GM19467 (cell line): ENCODE measurements around the gene CYP27B1.
"Not testable (repeated sequence)": the region's sequence is repeated elsewhere in the genome, so short reads cannot be mapped to it uniquely, and the experiment has no call there.

ENCODE experiments used
- ATAC-seq: cut with Tn5 transposase; IDR thresholded peaks from one replicate; pipeline ENCODE4 v1.9.1; 2021; ENCODE audit warnings: mild to moderate bottlenecking, moderate library complexity; ENCODE audit not compliant: unreplicated experiment

CYP27B1 gene

GRCh38 chr12:57724003-57724935 lies 42.6 kb downstream of the CYP27B1 start:
- no peak for ATAC-seq

- no peak for ATAC-seq
These were observed 43.3 kb downstream of the CYP27B1 start for GRCh38 chr12:57723630-57723962.

- ATAC-seq = no peak
These were observed 43.9 kb downstream of the CYP27B1 start for GRCh38 chr12:57722716-57723629.

- not testable (repeated sequence) for ATAC-seq
These were observed 44.9 kb downstream of the CYP27B1 start for GRCh38 chr12:57721846-57722608.

DNA sequence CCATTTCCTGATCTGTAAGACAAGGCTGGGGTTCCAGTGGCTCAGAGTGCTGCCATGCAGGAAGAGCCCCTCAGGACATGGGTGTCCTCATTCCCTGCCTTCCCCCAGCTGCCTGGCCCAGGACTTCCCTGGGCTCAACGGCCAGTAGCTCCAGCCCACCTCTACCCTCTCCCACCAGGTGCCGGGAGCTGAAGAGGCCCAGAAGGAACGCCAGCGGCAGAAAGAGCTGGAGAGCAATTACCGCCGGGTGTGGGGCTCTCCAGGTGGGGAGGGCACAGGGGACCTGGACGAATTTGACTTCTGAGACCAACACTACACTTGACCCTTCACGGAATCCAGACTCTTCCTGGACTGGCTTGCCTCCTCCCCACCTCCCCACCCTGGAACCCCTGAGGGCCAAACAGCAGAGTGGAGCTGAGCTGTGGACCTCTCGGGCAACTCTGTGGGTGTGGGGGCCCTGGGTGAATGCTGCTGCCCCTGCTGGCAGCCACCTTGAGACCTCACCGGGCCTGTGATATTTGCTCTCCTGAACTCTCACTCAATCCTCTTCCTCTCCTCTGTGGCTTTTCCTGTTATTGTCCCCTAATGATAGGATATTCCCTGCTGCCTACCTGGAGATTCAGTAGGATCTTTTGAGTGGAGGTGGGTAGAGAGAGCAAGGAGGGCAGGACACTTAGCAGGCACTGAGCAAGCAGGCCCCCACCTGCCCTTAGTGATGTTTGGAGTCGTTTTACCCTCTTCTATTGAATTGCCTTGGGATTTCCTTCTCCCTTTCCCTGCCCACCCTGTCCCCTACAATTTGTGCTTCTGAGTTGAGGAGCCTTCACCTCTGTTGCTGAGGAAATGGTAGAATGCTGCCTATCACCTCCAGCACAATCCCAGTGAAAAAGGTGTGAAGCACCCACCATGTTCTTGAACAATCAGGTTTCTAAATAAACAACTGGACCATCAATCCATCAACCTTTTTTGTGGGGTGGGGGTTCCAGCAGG lies 46.0 kb downstream of the CYP27B1 start:
- no peak for ATAC-seq

DNA sequence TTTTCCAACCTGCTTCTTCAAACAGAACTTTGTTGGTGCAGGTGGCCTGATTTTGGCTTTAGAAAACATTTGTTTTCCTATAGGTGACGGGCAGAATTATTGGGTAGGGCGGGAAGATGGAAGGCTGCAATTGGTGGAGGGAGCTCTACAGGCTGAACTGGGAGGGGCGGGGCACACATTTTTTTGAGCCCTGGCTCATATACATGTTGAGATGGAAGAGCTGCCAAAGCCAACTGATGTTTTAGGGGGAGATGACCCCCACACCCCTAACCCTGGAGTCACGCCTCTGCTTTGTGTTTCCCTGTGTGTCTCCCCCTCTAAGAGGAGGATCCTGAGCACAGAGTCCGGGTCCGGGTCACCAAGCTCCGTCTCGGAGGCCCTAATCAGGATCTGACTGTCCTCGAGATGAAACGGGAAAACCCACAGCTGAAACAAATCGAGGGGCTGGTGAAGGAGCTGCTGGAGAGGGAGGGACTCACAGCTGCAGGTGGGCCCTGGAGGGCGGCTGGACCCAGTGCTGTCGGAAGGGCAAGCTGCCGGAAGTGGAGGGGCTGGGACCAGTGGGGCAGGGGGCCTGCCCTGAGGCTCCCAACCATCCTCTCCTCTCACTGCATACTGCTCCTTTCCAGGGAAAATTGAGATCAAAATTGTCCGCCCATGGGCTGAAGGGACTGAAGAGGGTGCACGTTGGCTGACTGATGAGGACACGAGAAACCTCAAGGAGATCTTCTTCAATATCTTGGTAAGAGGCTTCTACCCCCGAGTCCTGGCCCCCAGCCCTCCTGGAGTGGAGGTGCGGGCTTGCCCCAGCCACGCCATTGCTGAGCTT lies 46.9 kb downstream of the CYP27B1 start:
- ATAC-seq = no peak

DNA sequence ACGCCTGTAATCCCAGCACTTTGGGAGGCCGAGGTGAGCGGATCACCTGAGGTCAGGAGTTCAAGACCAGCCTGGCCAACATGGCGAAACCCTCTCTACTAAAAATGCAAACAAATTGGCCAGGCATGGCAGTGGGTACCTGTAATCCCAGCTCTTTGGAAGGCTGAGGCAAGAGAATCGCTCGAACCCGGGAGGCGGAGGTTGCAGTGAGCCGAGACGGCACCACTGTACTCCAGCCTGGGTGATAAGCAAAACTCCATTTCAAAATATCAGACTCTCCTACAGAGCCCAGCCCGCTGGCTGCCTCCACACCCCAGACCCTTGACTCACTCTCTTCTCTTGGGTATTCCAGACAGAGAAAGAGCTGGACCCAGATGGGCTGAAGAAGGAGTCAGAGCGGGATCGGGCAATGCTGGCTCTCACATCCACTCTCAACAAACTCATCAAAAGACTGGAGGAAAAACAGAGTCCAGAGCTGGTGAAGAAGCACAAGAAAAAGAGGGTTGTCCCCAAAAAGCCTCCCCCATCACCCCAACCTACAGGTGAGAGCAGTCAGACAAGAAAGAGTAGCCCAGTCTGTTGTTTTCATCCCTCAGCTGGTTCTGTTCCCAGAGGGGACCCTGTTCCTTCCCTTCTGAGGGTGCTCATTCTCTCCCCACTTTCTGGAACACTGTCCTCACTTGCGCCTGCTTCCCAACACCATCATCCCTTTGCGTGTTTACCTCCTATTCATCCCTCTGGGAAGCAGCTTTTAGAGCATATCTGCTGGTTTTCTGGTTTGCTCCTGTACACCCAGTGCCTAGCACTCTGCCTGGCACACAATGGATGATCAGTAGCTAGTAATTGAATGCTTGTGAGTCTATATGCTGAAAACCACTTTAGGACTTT lies 48.0 kb downstream of the CYP27B1 start:
- ATAC-seq = no peak

GRCh38 chr12:57717846-57718640 lies 48.8 kb downstream of the CYP27B1 start:
- ATAC-seq = no peak

GRCh38 chr12:57717131-57717530 lies 49.7 kb downstream of the CYP27B1 start:
- no peak for ATAC-seq

DNA sequence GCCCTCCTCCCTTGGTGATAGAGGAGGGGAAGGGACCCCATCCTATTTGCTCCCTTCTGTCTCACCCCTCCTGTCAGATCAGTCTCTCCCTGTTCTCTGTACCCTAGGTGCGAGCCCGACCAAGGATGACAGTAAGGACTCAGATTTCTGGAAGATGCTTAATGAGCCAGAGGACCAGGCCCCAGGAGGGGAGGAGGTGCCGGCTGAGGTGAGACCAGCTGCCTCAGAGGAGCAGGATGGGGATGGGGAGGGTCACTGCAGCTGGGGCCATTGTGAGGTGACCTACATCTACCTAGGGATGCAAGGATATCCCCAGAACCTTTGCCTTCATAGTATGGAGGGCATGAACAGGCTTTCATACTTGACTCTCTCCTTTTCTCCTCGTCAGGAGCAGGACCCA lies 50.6 kb downstream of the CYP27B1 start:
- ATAC-seq = no peak

- no peak for ATAC-seq
These were observed 51.1 kb downstream of the CYP27B1 start for GRCh38 chr12:57715786-57716185.

GRCh38 chr12:57715036-57715748 lies 51.7 kb downstream of the CYP27B1 start:
- not testable (repeated sequence) for ATAC-seq

- ATAC-seq = no peak
These were observed 53.7 kb downstream of the CYP27B1 start for GRCh38 chr12:57713209-57713608.

- no peak for ATAC-seq
These were observed 54.2 kb downstream of the CYP27B1 start for GRCh38 chr12:57712701-57713100.
